B cell (primary cell): Measurements from ENCODE around the gene SSTR4. TPM values are rescaled to one million over a fixed set of nuclear protein-coding genes. Genes with fewer than 3 reads are reported as not detected.

ENCODE experiments used
- ATAC-seq: fragments of 200-7000 bp; cut with Tn5 transposase; one replicate; pipeline ENCODE4 v1.10.0; 2021; ENCODE audit warnings: low read depth, mild to moderate bottlenecking, moderate number of reproducible peaks, moderate library complexity
- CTCF ChIA-PET: fragments of 350-600 bp; sonication (Branson Sonifier 250); formaldehyde crosslinking; loops from one replicate; lab custom pipeline; 2021; ENCODE audit warnings: antibody characterized with exemption, inconsistent platforms; lab: Charles Lee
- POLR2A ChIA-PET: fragments of 350-600 bp; sonication (Branson Sonifier 250); formaldehyde crosslinking; loops from one replicate; lab custom pipeline; 2021; ENCODE audit warnings: antibody characterized with exemption; lab: Charles Lee
- DNase-seq: peaks from one replicate; pipeline ENCODE4 v3.0.0; 2013
- H2AFZ ChIP-seq: 2 replicates; pipeline ENCODE4 v1.6.1; 2012; ENCODE audit warnings: mild to moderate bottlenecking, low read depth, low read length; ENCODE audit not compliant: insufficient read depth, poor library complexity, severe bottlenecking
- H3K27ac ChIP-seq, 2 donors: 1 replicate in 1 of 2; 2 replicates in 1 of 2; pipeline ENCODE4 v1.5.1; 2012 to 2013; ENCODE audit warnings: low read length in 2 of 2, mild to moderate bottlenecking in 2 of 2, moderate library complexity in 1 of 2
- H3K27me3 ChIP-seq, 4 experiments: fragments of 200-600 bp in 1 of 4; sonication (generic) in 1 of 4; replicated peaks in 1 of 4; 1 replicate in 2 of 4; 2 replicates in 2 of 4; pipeline versions ENCODE4 v1.6.1 to v1.7.0; 2013 to 2016; ENCODE audit warnings: low read length in 3 of 4, mild to moderate bottlenecking in 2 of 4, mixed read lengths in 1 of 4, moderate library complexity in 1 of 4; ENCODE audit not compliant: insufficient read depth in 4 of 4, control insufficient read depth in 3 of 4; ENCODE audit errors: control extremely low read depth in 1 of 4
- H3K36me3 ChIP-seq, 2 experiments: replicated peaks in 1 of 2; 1 replicate in 1 of 2; 2 replicates in 1 of 2; pipeline versions ENCODE4 v1.6.1 to v1.7.1; 2013; ENCODE audit warnings: low read length in 1 of 2; ENCODE audit not compliant: insufficient read depth in 2 of 2, control insufficient read depth in 1 of 2; ENCODE audit errors: control extremely low read depth in 1 of 2, extremely low read depth in 1 of 2
- H3K4me1 ChIP-seq, 2 donors: fragments of 200-600 bp in 1 of 2; sonication (generic) in 1 of 2; 1 replicate in 1 of 2; 2 replicates in 1 of 2; pipeline versions ENCODE4 v1.5.1 to v1.6.1; 2013 to 2017; ENCODE audit warnings: low read length in 2 of 2; ENCODE audit not compliant: control insufficient read depth in 2 of 2, insufficient read depth in 2 of 2
- H3K4me2 ChIP-seq: replicated peaks from 2 replicates; pipeline ENCODE3; 2012; ENCODE audit warnings: mild to moderate bottlenecking, low read depth, low read length; ENCODE audit not compliant: poor library complexity, severe bottlenecking
- H3K4me3 ChIP-seq, 5 experiments: fragments of 200-600 bp in 1 of 5; sonication (generic) in 1 of 5; 1 replicate in 3 of 5; 2 replicates in 2 of 5; pipeline versions ENCODE4 v1.5.1 to v1.7.0; 2011 to 2016; ENCODE audit warnings: low read length in 4 of 5, mild to moderate bottlenecking in 4 of 5, low read depth in 2 of 5, control low read depth in 1 of 5, moderate library complexity in 1 of 5; ENCODE audit not compliant: insufficient read depth in 1 of 5; ENCODE audit errors: control extremely low read depth in 1 of 5, extremely low read depth in 1 of 5
- H3K79me2 ChIP-seq: fragments of 200-600 bp; sonication (generic); one replicate; pipeline ENCODE4 v1.6.0; 2016; ENCODE audit warnings: low read length; ENCODE audit not compliant: control insufficient read depth, insufficient read depth
- H3K9ac ChIP-seq: fragments of 200-600 bp; sonication (generic); 2 replicates; pipeline ENCODE4 v1.6.1; 2017; ENCODE audit warnings: mild to moderate bottlenecking, low read length, moderate library complexity
- H3K9me3 ChIP-seq, 3 donors: one replicate each; pipeline versions ENCODE4 v1.6.1 to v1.7.1; 2013; ENCODE audit warnings: low read length in 2 of 3; ENCODE audit not compliant: control insufficient read depth in 2 of 3, insufficient read depth in 1 of 3; ENCODE audit errors: control extremely low read depth in 1 of 3
- H4K20me1 ChIP-seq: 2 replicates; pipeline ENCODE4 v1.6.0; 2012; ENCODE audit warnings: mild to moderate bottlenecking, low read length; ENCODE audit not compliant: insufficient read depth, control insufficient read depth, poor library complexity, severe bottlenecking
- H3K27ac Mint-ChIP-seq: one replicate; pipeline ENCODE4 v1.8.0; 2021; ENCODE audit warnings: mixed read lengths
- H3K27me3 Mint-ChIP-seq: one replicate; pipeline ENCODE4 v1.8.0; 2021; ENCODE audit warnings: mixed read lengths
- H3K4me1 Mint-ChIP-seq: one replicate; pipeline ENCODE4 v1.8.0; 2021; ENCODE audit warnings: mixed read lengths
- H3K4me3 Mint-ChIP-seq: one replicate; pipeline ENCODE4 v1.8.0; 2021; ENCODE audit warnings: mixed read lengths
- H3K9me3 Mint-ChIP-seq: one replicate; pipeline ENCODE4 v1.8.0; 2022; ENCODE audit warnings: mixed read lengths; ENCODE audit not compliant: insufficient read depth
- CTCF ChIP-seq: fragments of 200-600 bp; IDR thresholded peaks from one replicate; pipeline ENCODE4 v1.8.0; 2022; ENCODE audit warnings: antibody characterized with exemption, mild to moderate bottlenecking
- EZH2 ChIP-seq: IDR thresholded peaks from 2 replicates; pipeline ENCODE4 v1.6.1; 2012; ENCODE audit warnings: borderline replicate concordance, low read depth, mild to moderate bottlenecking, moderate library complexity, low read length; ENCODE audit not compliant: insufficient read depth, poor library complexity, severe bottlenecking
- WGBS: methylation state at CpG from one replicate; pipeline ENCODE4 v1.1.5; 2013; ENCODE audit warnings: missing lambda C conversion rate; ENCODE audit not compliant: insufficient coverage; 5-methylcytosine and 5-hydroxymethylcytosine counted together
- intact Hi-C: fragments of 100-400 bp; cut with micrococcal nuclease; formaldehyde crosslinking; loops from one replicate; pipeline ENCODE4 v1.10.0; 2022
- polyA plus RNA-seq: library from polyadenylated mRNA; depleted of rRNA; stranded (reverse); fragments of >200 nt; gene quantifications from 2 replicates; pipeline ENCODE4 v1.2.3, GENCODE V29; 2012
- total RNA-seq, 2 donors: library from RNA; stranded (reverse); fragments of 120-200 nt in 1 of 2; gene quantifications; 1 replicate in 1 of 2; 2 replicates in 1 of 2; pipeline versions ENCODE4 v1.2.3 to v1.2.4, GENCODE V29; 2013 to 2022

Gene SSTR4
- total and polyA plus RNA-seq, 2 donors (not counting 1 experiment from before 2014, with no cell fraction given) = not detected

DNA sequence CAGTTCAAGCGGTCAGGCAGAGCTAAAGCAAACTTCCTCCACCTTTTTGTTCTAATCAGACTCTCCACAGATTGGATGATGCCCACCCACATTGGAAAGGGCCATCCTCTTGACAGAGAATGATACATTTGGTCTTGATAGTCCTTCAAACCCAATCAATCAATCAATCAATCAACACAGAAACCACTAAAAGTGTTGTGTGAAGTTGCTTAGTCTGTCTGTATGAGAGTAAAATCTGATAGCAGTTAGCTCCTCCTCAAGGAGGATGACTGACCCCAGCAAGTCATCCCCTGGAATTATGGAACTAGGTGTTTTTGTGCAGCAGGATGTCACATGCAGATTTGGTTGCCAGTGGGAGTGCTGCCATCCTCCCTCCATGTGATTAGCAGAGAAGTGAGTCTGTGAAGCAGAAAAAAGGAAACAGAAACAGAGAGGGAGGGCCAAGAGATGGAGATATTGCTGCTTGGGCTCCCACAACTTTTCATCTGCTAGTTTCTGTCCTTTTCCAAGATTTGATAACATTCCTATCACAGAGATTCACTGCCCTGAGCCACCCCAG lies 32.0 kb upstream of the SSTR4 start:
- no peak overlapping the region for H3K4me3 ChIP-seq
- no peaks in the 10 kb centered on the region for H3K27me3 Mint-ChIP-seq
- H3K4me2 ChIP-seq = no peak overlapping the region
- ChIA-PET CTCF (no interaction called here), POLR2A (no interaction called here)
- H3K36me3 ChIP-seq = no peaks in the 10 kb centered on the region
- ATAC-seq = no peak
- H3K27me3 ChIP-seq = no peaks in the 10 kb centered on the region
- no peak overlapping the region for H3K4me3 Mint-ChIP-seq
- H3K9ac ChIP-seq = no peak overlapping the region
- H3K4me1 ChIP-seq = no peaks in the 10 kb centered on the region
- H2AFZ ChIP-seq = no peak overlapping the region
- no peaks in the 10 kb centered on the region for H3K79me2 ChIP-seq
- TF ChIP-seq CTCF = no peak
- no peak for TF ChIP-seq EZH2
- no peak overlapping the region for H3K27ac ChIP-seq
- DNase-seq = no peak
- no peaks in the 10 kb centered on the region for H3K4me1 Mint-ChIP-seq
- H3K9me3 Mint-ChIP-seq = no peaks in the 10 kb centered on the region
- intact Hi-C loops = no loop called here
- no CpG with 5 or more reads among the region's 1 CpG for WGBS
- H4K20me1 ChIP-seq = no peaks in the 10 kb centered on the region
- peaks cover 0 to 2% (median 0%) of the 10 kb centered on the region in 3 donors for H3K9me3 ChIP-seq
- H3K27ac Mint-ChIP-seq = no peak overlapping the region

- H3K9me3 Mint-ChIP-seq = no peaks in the 10 kb centered on the region
- WGBS = no CpG with 5 or more reads among the region's 2 CpGs
- H3K27me3 ChIP-seq = no peaks in the 10 kb centered on the region
- no peaks in the 10 kb centered on the region for H3K79me2 ChIP-seq
- no peaks in the 10 kb centered on the region for H3K4me1 Mint-ChIP-seq
- no peaks in the 10 kb centered on the region for H3K36me3 ChIP-seq
- no peaks in the 10 kb centered on the region for H4K20me1 ChIP-seq
- H3K27ac ChIP-seq = no peak overlapping the region
- H3K4me1 ChIP-seq = no peaks in the 10 kb centered on the region
- H3K27me3 Mint-ChIP-seq = no peaks in the 10 kb centered on the region
- H3K27ac Mint-ChIP-seq = no peak overlapping the region
- intact Hi-C loops = no loop called here
- no peak overlapping the region for H3K4me3 ChIP-seq
- peaks cover 0 to 2% (median 0%) of the 10 kb centered on the region in 3 donors for H3K9me3 ChIP-seq
- ChIA-PET POLR2A (no interaction called here), CTCF (no interaction called here)
- no peak overlapping the region for H3K4me2 ChIP-seq
- ATAC-seq (no peak), DNase-seq (no peak)
- TF ChIP-seq EZH2 (no peak), CTCF (no peak)
- no peak overlapping the region for H3K4me3 Mint-ChIP-seq
- no peak overlapping the region for H2AFZ ChIP-seq
- no peak overlapping the region for H3K9ac ChIP-seq
These were observed 31.1 kb upstream of the SSTR4 start for GRCh38 chr20:23003881-23004460.
